Measurements from ENCODE around the gene TNFRSF4.

The TNFRSF4 gene

DNA sequence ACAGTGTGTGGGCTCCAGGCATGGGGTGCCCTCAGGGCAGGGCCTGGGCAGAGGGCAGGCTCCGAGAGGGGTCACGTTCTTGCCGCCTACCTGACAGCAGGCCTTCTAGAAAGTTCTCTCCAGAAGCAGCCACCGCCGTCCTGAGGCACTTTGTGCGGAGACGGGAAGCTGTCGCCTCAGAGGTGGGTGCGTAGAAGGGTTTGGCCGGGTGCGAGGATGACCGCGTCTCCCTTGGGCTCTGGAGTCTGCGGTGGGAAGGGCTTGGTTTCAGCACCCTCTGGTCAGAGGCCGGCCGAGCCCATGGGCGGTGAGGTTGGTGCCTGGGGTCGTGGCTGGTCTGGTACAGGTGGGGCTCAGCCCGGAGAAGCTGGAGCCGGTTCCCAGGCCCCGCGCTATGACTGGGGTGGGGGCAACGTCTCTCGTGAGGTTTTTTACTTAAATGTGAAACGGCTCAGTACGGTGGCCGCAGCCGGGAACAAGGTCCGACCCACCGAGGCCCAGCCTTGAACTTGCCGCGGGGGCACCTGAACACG lies 50.3 kb downstream of the TNFRSF4 start:
- no peaks in the 10 kb centered on the region for H3K79me2 ChIP-seq (ENCODE audit: insufficient read depth, low read length)
- H3K9me3 ChIP-seq (ENCODE audit: insufficient read depth, low read length, severe bottlenecking) = no peaks in the 10 kb centered on the region
- H2AFZ ChIP-seq (ENCODE audit: low read depth, low read length) = no peak overlapping the region
- TF ChIP-seq, protein P1, sequence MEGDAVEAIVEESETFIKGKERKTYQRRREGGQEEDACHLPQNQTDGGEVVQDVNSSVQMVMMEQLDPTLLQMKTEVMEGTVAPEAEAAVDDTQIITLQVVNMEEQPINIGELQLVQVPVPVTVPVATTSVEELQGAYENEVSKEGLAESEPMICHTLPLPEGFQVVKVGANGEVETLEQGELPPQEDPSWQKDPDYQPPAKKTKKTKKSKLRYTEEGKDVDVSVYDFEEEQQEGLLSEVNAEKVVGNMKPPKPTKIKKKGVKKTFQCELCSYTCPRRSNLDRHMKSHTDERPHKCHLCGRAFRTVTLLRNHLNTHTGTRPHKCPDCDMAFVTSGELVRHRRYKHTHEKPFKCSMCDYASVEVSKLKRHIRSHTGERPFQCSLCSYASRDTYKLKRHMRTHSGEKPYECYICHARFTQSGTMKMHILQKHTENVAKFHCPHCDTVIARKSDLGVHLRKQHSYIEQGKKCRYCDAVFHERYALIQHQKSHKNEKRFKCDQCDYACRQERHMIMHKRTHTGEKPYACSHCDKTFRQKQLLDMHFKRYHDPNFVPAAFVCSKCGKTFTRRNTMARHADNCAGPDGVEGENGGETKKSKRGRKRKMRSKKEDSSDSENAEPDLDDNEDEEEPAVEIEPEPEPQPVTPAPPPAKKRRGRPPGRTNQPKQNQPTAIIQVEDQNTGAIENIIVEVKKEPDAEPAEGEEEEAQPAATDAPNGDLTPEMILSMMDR (IDR thresholded peaks at IDR 0.05; ENCODE audit: borderline replicate concordance, extremely low read depth, low read length, poor library complexity, severe bottlenecking) = no peak
- no peak for TF ChIP-seq EZH2 (IDR thresholded peaks at IDR 0.05; ENCODE audit: borderline replicate concordance, low read depth, low read length, severe bottlenecking)
- ATAC-seq (ENCODE audit: insufficient read depth, low read depth) (no peak), DNase-seq (no peak)
- H3K36me3 ChIP-seq (ENCODE audit: insufficient read depth, low read length) = no peaks in the 10 kb centered on the region
- no peak overlapping the region for H3K4me3 ChIP-seq (ENCODE audit: low read depth in 1 of 2, low read length in 2 of 2)
- no peaks in the 10 kb centered on the region for H3K4me1 ChIP-seq (ENCODE audit: insufficient read depth, low read length)
- no peaks in the 10 kb centered on the region for H3K27me3 ChIP-seq (ENCODE audit: insufficient read depth, low read length, poor library complexity)
- no peaks in the 10 kb centered on the region for H4K20me1 ChIP-seq (ENCODE audit: insufficient read depth, low read length)
- H3K9ac ChIP-seq (ENCODE audit: low read depth, low read length) = no peak overlapping the region
- no peak overlapping the region for H3K4me2 ChIP-seq (ENCODE audit: insufficient read depth, low read length)
- H3K27ac ChIP-seq (ENCODE audit: low read length) = no peak overlapping the region

DNA sequence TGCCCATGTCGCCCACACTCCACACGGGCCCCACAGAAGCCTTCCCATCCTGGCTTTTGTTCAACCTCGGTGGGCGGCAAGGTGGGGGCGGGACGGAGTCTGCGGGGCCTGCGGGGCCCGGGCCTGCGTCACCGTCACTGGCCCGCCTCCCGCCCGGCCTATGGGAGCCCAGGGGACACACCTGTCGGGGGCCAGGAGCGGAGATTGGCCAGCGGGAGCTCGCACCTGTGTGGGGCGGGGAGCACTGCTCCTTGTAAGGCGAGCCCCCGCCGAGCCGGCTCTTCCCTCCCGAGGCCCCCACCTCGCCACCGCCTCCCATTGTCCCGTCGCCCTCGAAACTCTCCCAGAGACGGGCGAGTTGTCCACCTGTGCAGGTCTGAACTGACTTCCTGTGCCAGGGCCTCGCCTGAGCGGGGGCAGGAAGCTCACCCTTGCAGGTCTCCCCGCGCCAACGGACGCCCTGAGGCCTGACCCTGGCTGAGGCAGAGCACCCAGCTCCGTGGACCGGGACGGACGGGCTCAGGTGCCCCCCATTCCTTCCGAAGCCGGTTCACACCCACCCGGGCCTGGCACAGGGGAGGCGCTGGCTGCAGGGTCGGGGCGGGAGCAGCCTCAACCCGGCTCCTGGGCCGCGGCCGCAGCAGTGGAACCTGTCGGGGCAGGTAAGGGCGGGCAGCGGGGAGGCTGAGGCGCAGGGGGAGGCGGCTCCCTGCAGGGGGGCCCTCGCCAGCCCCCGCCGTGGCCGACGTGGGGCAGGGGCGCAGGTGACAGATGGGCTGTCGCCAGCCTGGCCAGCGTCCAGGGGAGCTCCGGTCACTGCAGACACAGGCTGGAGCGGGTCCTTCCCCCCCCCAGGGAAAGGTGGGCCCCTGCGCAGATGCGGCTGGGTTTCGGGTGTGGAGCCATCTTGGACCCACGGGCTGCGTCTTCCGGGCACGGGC lies 51.1 kb downstream of the TNFRSF4 start:
- no peaks in the 10 kb centered on the region for H3K9me3 ChIP-seq (ENCODE audit: insufficient read depth, low read length, severe bottlenecking)
- no peaks in the 10 kb centered on the region for H3K4me1 ChIP-seq (ENCODE audit: insufficient read depth, low read length)
- no peak overlapping the region for H3K9ac ChIP-seq (ENCODE audit: low read depth, low read length)
- no peak for TF ChIP-seq EZH2 (IDR thresholded peaks at IDR 0.05; ENCODE audit: borderline replicate concordance, low read depth, low read length, severe bottlenecking)
- no peaks in the 10 kb centered on the region for H3K36me3 ChIP-seq (ENCODE audit: insufficient read depth, low read length)
- H3K79me2 ChIP-seq (ENCODE audit: insufficient read depth, low read length) = no peaks in the 10 kb centered on the region
- H3K4me3 ChIP-seq (ENCODE audit: low read depth in 1 of 2, low read length in 2 of 2) = no peak overlapping the region
- no peak overlapping the region for H3K4me2 ChIP-seq (ENCODE audit: insufficient read depth, low read length)
- no peaks in the 10 kb centered on the region for H4K20me1 ChIP-seq (ENCODE audit: insufficient read depth, low read length)
- ATAC-seq (ENCODE audit: insufficient read depth, low read depth) = no peak
- H2AFZ ChIP-seq (ENCODE audit: low read depth, low read length) = no peak overlapping the region
- no peak overlapping the region for H3K27ac ChIP-seq (ENCODE audit: low read length)
- DNase-seq = no peak
- no peaks in the 10 kb centered on the region for H3K27me3 ChIP-seq (ENCODE audit: insufficient read depth, low read length, poor library complexity)

DNA sequence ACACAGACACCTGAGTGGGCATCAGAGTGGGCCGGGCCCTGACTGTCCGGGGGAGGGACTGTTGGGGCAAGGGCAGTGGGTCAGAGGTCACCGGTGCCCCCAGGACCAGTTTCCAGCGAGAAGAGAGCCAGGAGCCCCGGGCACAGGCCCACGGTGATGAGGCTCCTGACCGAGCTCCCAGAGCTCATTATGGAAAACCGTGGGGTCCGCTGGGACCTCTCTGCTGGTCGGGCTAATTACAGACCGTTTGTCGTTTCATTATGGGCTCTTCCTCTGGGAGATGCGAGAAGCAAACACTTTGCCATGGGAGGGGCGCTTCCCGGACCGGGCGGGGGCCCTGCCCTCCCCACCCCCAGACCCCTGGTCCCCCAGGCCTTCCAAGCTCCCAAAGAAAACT lies 52.3 kb downstream of the TNFRSF4 start:
- Histone ChIP-seq H3K4me1 (ENCODE audit: insufficient read depth, low read length) (no peaks in the 10 kb centered on the region), H4K20me1 (ENCODE audit: insufficient read depth, low read length) (no peaks in the 10 kb centered on the region)
- ATAC-seq (ENCODE audit: insufficient read depth, low read depth) = no peak

More for the DNA sequence above, 52.3 kb downstream of the TNFRSF4 start:
- Histone ChIP-seq H3K27me3 (ENCODE audit: insufficient read depth, low read length, poor library complexity) (no peaks in the 10 kb centered on the region), H3K4me2 (ENCODE audit: insufficient read depth, low read length) (no peak overlapping the region), H3K9ac (ENCODE audit: low read depth, low read length) (no peak overlapping the region), H3K9me3 (ENCODE audit: insufficient read depth, low read length, severe bottlenecking) (no peaks in the 10 kb centered on the region), H3K4me3 (ENCODE audit: low read depth in 1 of 2, low read length in 2 of 2) (no peak overlapping the region), H3K27ac (ENCODE audit: low read length) (no peak overlapping the region), H2AFZ (ENCODE audit: low read depth, low read length) (no peak overlapping the region), H3K36me3 (ENCODE audit: insufficient read depth, low read length) (no peaks in the 10 kb centered on the region), H3K79me2 (ENCODE audit: insufficient read depth, low read length) (no peaks in the 10 kb centered on the region)
- TF ChIP-seq, protein P1 (IDR thresholded peaks at IDR 0.05; ENCODE audit: borderline replicate concordance, extremely low read depth, low read length, poor library complexity, severe bottlenecking) = no peak
- TF ChIP-seq EZH2 (IDR thresholded peaks at IDR 0.05; ENCODE audit: borderline replicate concordance, low read depth, low read length, severe bottlenecking) = no peak
- no peak for DNase-seq

Data from DND-41 (cell line).